Endothelial cell of umbilical vein (primary cell): Measurements from ENCODE around the gene RNLS. TPM values are rescaled to one million over a fixed set of nuclear protein-coding genes. Genes with fewer than 3 reads are reported as not detected.

Experiments used
- BruUV-seq: library from RNA; stranded (reverse); fragments of 400-500 nt; replicated peaks from 2 replicates; lab custom pipeline; 2021; lab: Mats Ljungman, UMichigan
- CTCF ChIA-PET: fragments of 300-600, 350-600 bp; sonication (Branson Sonifier 250); formaldehyde crosslinking; loops from one replicate; lab custom pipeline; 2021; ENCODE audit warnings: antibody characterized with exemption, inconsistent platforms; lab: Charles Lee
- POLR2A ChIA-PET: fragments of 300-600, 350-600 bp; sonication (Branson Sonifier 250); formaldehyde crosslinking; loops from one replicate; lab custom pipeline; 2021; ENCODE audit warnings: antibody characterized with exemption, inconsistent platforms; lab: Charles Lee
- DNase-seq: peaks from one replicate; pipeline ENCODE4 v3.0.0-alpha.2; 2011; ENCODE audit warnings: low read depth, low spot score
- FAIRE-seq: peaks from 2 replicates; lab custom pipeline; 2011; peaks lifted over from hg19 to GRCh38; lab: Jason Lieb, UNC
- H2AFZ ChIP-seq: 2 replicates; pipeline ENCODE4 v1.6.0; 2012; ENCODE audit warnings: low read depth, low read length, control low read depth, inconsistent platforms
- H3K27ac ChIP-seq: 2 replicates; pipeline ENCODE4 v1.5.1; 2011; ENCODE audit warnings: low read depth, mild to moderate bottlenecking, control low read depth, low read length, moderate library complexity; ENCODE audit not compliant: insufficient read depth
- H3K27me3 ChIP-seq, 2 experiments: 2 replicates each; pipeline versions ENCODE4 v1.6.0 to v1.6.1; 2011; ENCODE audit warnings: low read length in 2 of 2, mixed read lengths in 1 of 2; ENCODE audit not compliant: control insufficient read depth in 2 of 2, insufficient read depth in 2 of 2
- H3K36me3 ChIP-seq, 2 experiments: 2 replicates in 1 of 2; 3 replicates in 1 of 2; pipeline ENCODE4 v1.5.1; 2011; ENCODE audit warnings: low read length in 2 of 2, mild to moderate bottlenecking in 1 of 2, moderate library complexity in 1 of 2; ENCODE audit not compliant: control insufficient read depth in 2 of 2, insufficient read depth in 2 of 2; ENCODE audit errors: extremely low read depth in 1 of 2
- H3K4me1 ChIP-seq: 3 replicates; pipeline ENCODE4 v1.5.1; 2011; ENCODE audit warnings: mild to moderate bottlenecking, low read length; ENCODE audit not compliant: control insufficient read depth, insufficient read depth; ENCODE audit errors: extremely low read depth
- H3K4me2 ChIP-seq: 2 replicates; pipeline ENCODE4 v1.6.1; 2011; ENCODE audit warnings: low read length, control low read depth, mixed read lengths; ENCODE audit not compliant: insufficient read depth
- H3K4me3 ChIP-seq, 3 experiments: fragments of 200-600 bp in 1 of 3; sonication (generic), shearing (Covaris generic) in 1 of 3; replicated peaks in 1 of 3; 2 replicates each; pipeline ENCODE4 v1.5.1; 2011 to 2016; ENCODE audit warnings: control low read depth in 3 of 3, low read length in 3 of 3, mild to moderate bottlenecking in 2 of 3, inconsistent platforms in 1 of 3, low read depth in 1 of 3, moderate library complexity in 1 of 3; ENCODE audit not compliant: insufficient read depth in 1 of 3
- H3K79me2 ChIP-seq: 2 replicates; pipeline ENCODE4 v1.6.0; 2012; ENCODE audit warnings: low read length, inconsistent platforms; ENCODE audit not compliant: control insufficient read depth, insufficient read depth
- H3K9ac ChIP-seq: replicated peaks from 2 replicates; pipeline ENCODE3; 2011; ENCODE audit warnings: low read length, control low read depth; ENCODE audit not compliant: insufficient read depth; ENCODE audit errors: extremely low read depth
- H3K9me1 ChIP-seq: replicated peaks from 3 replicates; pipeline ENCODE4 v1.6.0; 2011; ENCODE audit warnings: mild to moderate bottlenecking, low read length; ENCODE audit not compliant: control insufficient read depth, insufficient read depth; ENCODE audit errors: extremely low read depth
- H3K9me3 ChIP-seq: replicated peaks from 2 replicates; pipeline ENCODE4 v1.5.1; 2012; ENCODE audit warnings: low read length, inconsistent platforms; ENCODE audit not compliant: control insufficient read depth, insufficient read depth
- H4K20me1 ChIP-seq: replicated peaks from 2 replicates; pipeline ENCODE3; 2011; ENCODE audit warnings: mild to moderate bottlenecking, low read length; ENCODE audit not compliant: control insufficient read depth, insufficient read depth; ENCODE audit errors: extremely low read depth
- CTCF ChIP-seq, 2 donors: IDR thresholded peaks; 1 replicate in 1 of 2; 2 replicates in 1 of 2; pipeline ENCODE4 v1.5.1; 2011; ENCODE audit warnings: low read length in 2 of 2, mild to moderate bottlenecking in 2 of 2, moderate library complexity in 2 of 2, control low read depth in 1 of 2, inconsistent platforms in 1 of 2, low read depth in 1 of 2; ENCODE audit not compliant: insufficient read depth in 1 of 2; ENCODE audit errors: extremely low read depth in 1 of 2
- EZH2 ChIP-seq: IDR thresholded peaks from 2 replicates; pipeline ENCODE4 v1.6.1; 2012; ENCODE audit warnings: borderline replicate concordance, low read depth, mild to moderate bottlenecking, moderate library complexity, low read length, inconsistent platforms; ENCODE audit not compliant: severe bottlenecking
- FOS ChIP-seq: IDR thresholded peaks from 2 replicates; pipeline ENCODE4 v1.6.1; 2011; ENCODE audit warnings: mild to moderate bottlenecking, low read length, moderate library complexity, borderline replicate concordance; ENCODE audit not compliant: insufficient read depth
- GATA2 ChIP-seq: IDR thresholded peaks from 2 replicates; pipeline ENCODE4 v1.7.0; 2011; ENCODE audit warnings: low read depth, mild to moderate bottlenecking, moderate library complexity, mixed read lengths, low read length; ENCODE audit not compliant: insufficient read length, insufficient read depth
- JUN ChIP-seq: IDR thresholded peaks from 2 replicates; pipeline ENCODE4 v1.6.1; 2011; ENCODE audit warnings: borderline replicate concordance, low read depth; ENCODE audit not compliant: insufficient read length, insufficient read depth
- MYC ChIP-seq: IDR thresholded peaks from one replicate; pipeline ENCODE4 v1.6.1; 2011; ENCODE audit warnings: mild to moderate bottlenecking, low read depth, low read length
- POLR2A ChIP-seq: IDR thresholded peaks from 2 replicates; pipeline ENCODE4 v1.6.1; 2012; ENCODE audit warnings: low read depth, mild to moderate bottlenecking, control low read depth, low read length
- POLR2AphosphoS5 ChIP-seq: IDR thresholded peaks from 2 replicates; pipeline ENCODE4 v1.6.1; 2012; ENCODE audit warnings: low read depth, mild to moderate bottlenecking, control low read depth, low read length, moderate library complexity; ENCODE audit not compliant: insufficient read depth
- dilution Hi-C: fragments of 300-500 bp; cut with MboI; formaldehyde crosslinking; loops from one replicate; pipeline ENCODE4 v1.15.0; 2019; ENCODE audit warnings: low sequenced_read_pairs; ENCODE audit not compliant: extremely low pct_ligation_motif_present
- intact Hi-C: fragments of 100-400 bp; cut with micrococcal nuclease; formaldehyde crosslinking; loops from one replicate; pipeline ENCODE4 v1.10.0; 2022
- polyA plus RNA-seq, 4 experiments: library from polyadenylated mRNA; depleted of rRNA in 3 of 4; stranded (reverse) in 3 of 4; unstranded in 1 of 4; fragments of >200 nt; gene quantifications; 2 replicates each; pipeline versions ENCODE4 v1.2.1 to v1.2.3, GENCODE V29; 2011 to 2012; ENCODE audit warnings: missing spikeins in 1 of 4
- total RNA-seq: library from RNA; stranded (reverse); gene quantifications from 2 replicates; pipeline ENCODE4 v1.2.3, GENCODE V29; 2021
- TF ChIP-seq, protein P1 (sequence below): IDR thresholded peaks from 2 replicates; pipeline ENCODE4 v1.6.1; 2011; ENCODE audit not compliant: insufficient read depth, insufficient read length

The RNLS gene
- total and polyA plus RNA-seq, 2 donors (not counting 3 experiments of a cell fraction or from before 2014, with no cell fraction given) = 2.5 to 4.6 TPM

DNA sequence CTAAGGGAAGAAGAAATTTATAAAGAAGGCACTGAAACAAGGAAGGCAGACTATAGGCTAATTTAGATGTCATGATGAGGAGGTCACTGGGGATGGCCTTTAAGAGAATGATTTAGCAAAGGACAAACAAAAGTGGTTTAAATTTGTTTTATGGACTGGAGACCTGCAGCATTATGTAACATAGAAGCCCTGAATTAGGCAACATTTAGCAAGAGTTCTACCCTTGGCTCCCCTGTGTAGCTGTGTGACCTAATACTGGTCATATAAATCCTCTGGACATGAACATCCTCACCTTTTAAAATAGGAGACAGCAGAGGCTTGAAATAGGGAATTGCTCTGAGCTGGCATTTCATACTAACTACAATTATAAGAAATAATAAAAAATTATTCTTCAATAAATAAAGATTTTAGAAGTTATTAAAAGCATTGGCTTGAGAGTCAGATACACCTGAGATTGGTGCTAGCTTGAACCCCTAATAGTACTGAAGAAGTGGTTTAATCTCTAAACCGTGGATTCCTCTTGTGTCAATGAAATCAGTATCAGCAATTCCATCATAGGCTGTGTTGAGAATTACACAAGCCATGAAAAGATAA is 48.9 kb downstream of the RNLS start:
- no peak overlapping the region for H3K27ac ChIP-seq
- no peaks in the 10 kb centered on the region for H3K9me3 ChIP-seq
- no peak for FAIRE-seq
- H3K9ac ChIP-seq = no peak overlapping the region
- intact Hi-C loops (no loop called here), dilution Hi-C loops (no loop called here)
- no peak overlapping the region for H3K4me2 ChIP-seq
- no peaks in the 10 kb centered on the region for H3K9me1 ChIP-seq
- no peak overlapping the region for H2AFZ ChIP-seq
- ChIA-PET CTCF (no interaction called here), POLR2A (no interaction called here)
- no peaks in the 10 kb centered on the region for H4K20me1 ChIP-seq
- no peaks in the 10 kb centered on the region for H3K79me2 ChIP-seq
- no peak overlapping the region for H3K4me3 ChIP-seq
- TF ChIP-seq CTCF (IDR thresholded peaks at IDR 0.05; ENCODE audit: extremely low read depth in 1 of 2, insufficient read depth in 1 of 2, low read depth in 1 of 2, low read length in 2 of 2) (no peak), MYC (no peak), EZH2 (no peak), POLR2AphosphoS5 (no peak)
- H3K36me3 ChIP-seq = no peaks in the 10 kb centered on the region
- BruUV-seq = no TSS peak
- H3K27me3 ChIP-seq = no peaks in the 10 kb centered on the region
- DNase-seq = no peak
- no peaks in the 10 kb centered on the region for H3K4me1 ChIP-seq

GRCh38 chr10:88531392-88532052 is 51.6 kb downstream of the RNLS start:
- H2AFZ ChIP-seq = no peak overlapping the region
- TF ChIP-seq POLR2AphosphoS5 (no peak), JUN (no peak), GATA2 (no peak), EZH2 (no peak), MYC (no peak), POLR2A (no peak), CTCF (IDR thresholded peaks at IDR 0.05; ENCODE audit: extremely low read depth in 1 of 2, insufficient read depth in 1 of 2, low read depth in 1 of 2, low read length in 2 of 2) (no peak), FOS (no peak)
- TF ChIP-seq, protein P1, sequence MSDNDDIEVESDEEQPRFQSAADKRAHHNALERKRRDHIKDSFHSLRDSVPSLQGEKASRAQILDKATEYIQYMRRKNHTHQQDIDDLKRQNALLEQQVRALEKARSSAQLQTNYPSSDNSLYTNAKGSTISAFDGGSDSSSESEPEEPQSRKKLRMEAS = no peak
- dilution Hi-C loops (no loop called here), intact Hi-C loops (no loop called here)
- no peak overlapping the region for H3K4me3 ChIP-seq
- no peaks in the 10 kb centered on the region for H3K36me3 ChIP-seq
- H3K79me2 ChIP-seq = no peaks in the 10 kb centered on the region
- no peaks in the 10 kb centered on the region for H3K9me3 ChIP-seq
- H4K20me1 ChIP-seq = no peaks in the 10 kb centered on the region
- FAIRE-seq (no peak), DNase-seq (no peak)
- no peak overlapping the region for H3K9ac ChIP-seq
- H3K4me2 ChIP-seq = no peak overlapping the region
- POLR2A ChIA-PET = no interaction called here
- no peaks in the 10 kb centered on the region for H3K4me1 ChIP-seq
- no peaks in the 10 kb centered on the region for H3K9me1 ChIP-seq
- no peaks in the 10 kb centered on the region for H3K27me3 ChIP-seq
- no peak overlapping the region for H3K27ac ChIP-seq
- no TSS peak for BruUV-seq
- CTCF ChIA-PET = no interaction called here
